CD14-positive monocyte (primary cell): ENCODE measurements around the gene MED14. TPM values are rescaled to one million over a fixed set of nuclear protein-coding genes. Genes with fewer than 3 reads are reported as not detected.

ENCODE experiments used
- DNase-seq, 3 donors: peaks; one replicate each; pipeline ENCODE4 v3.0.0-alpha.2; 2011 to 2022
- H2AFZ ChIP-seq: 2 replicates; pipeline ENCODE4 v1.6.0; 2012; ENCODE audit warnings: mild to moderate bottlenecking, low read depth, low read length, inconsistent platforms; ENCODE audit not compliant: insufficient read depth, poor library complexity, severe bottlenecking
- H3K27ac ChIP-seq, 2 donors: 1 replicate in 1 of 2; 2 replicates in 1 of 2; pipeline ENCODE4 v1.5.1; 2012 to 2013; ENCODE audit warnings: low read length in 2 of 2, control low read depth in 1 of 2, inconsistent platforms in 1 of 2, low read depth in 1 of 2, mild to moderate bottlenecking in 1 of 2
- H3K27me3 ChIP-seq, 2 donors: one replicate each; pipeline versions ENCODE4 v1.6.0 to v1.6.1; 2011 to 2013; ENCODE audit warnings: low read length in 2 of 2; ENCODE audit not compliant: control insufficient read depth in 2 of 2, insufficient read depth in 2 of 2
- H3K36me3 ChIP-seq, 2 donors: replicated peaks in 1 of 2; 1 replicate in 1 of 2; 2 replicates in 1 of 2; pipeline versions ENCODE4 v1.5.1 to v1.6.1; 2012 to 2013; ENCODE audit warnings: low read length in 2 of 2, control low read depth in 1 of 2, inconsistent platforms in 1 of 2, mild to moderate bottlenecking in 1 of 2; ENCODE audit not compliant: insufficient read depth in 2 of 2, control insufficient read depth in 1 of 2
- H3K4me1 ChIP-seq, 2 donors: 1 replicate in 1 of 2; 2 replicates in 1 of 2; pipeline versions ENCODE4 v1.5.1 to v1.6.1; 2012 to 2013; ENCODE audit warnings: low read length in 2 of 2, control low read depth in 1 of 2, inconsistent platforms in 1 of 2, mild to moderate bottlenecking in 1 of 2, moderate library complexity in 1 of 2; ENCODE audit not compliant: insufficient read depth in 2 of 2, control insufficient read depth in 1 of 2
- H3K4me2 ChIP-seq: replicated peaks from 2 replicates; pipeline ENCODE3; 2012; ENCODE audit warnings: low read length, moderate library complexity, mild to moderate bottlenecking; ENCODE audit not compliant: poor library complexity, severe bottlenecking; ENCODE audit errors: extremely low read depth
- H3K4me3 ChIP-seq, 3 experiments: fragments of 200-600 bp in 1 of 3; sonication (generic) in 1 of 3; replicated peaks in 1 of 3; 1 replicate in 2 of 3; 2 replicates in 1 of 3; pipeline ENCODE4 v1.5.1; 2011 to 2013; ENCODE audit warnings: low read length in 3 of 3, mild to moderate bottlenecking in 3 of 3, control low read depth in 2 of 3, low read depth in 2 of 3, inconsistent platforms in 1 of 3, moderate library complexity in 1 of 3
- H3K79me2 ChIP-seq: 2 replicates; pipeline ENCODE4 v1.6.0; 2012; ENCODE audit warnings: mild to moderate bottlenecking, control low read depth, inconsistent platforms, low read length, moderate library complexity; ENCODE audit not compliant: insufficient read depth
- H3K9ac ChIP-seq: 2 replicates; pipeline ENCODE4 v1.6.0; 2017; ENCODE audit warnings: low read length, mild to moderate bottlenecking; ENCODE audit not compliant: insufficient read depth, poor library complexity, severe bottlenecking
- H3K9me3 ChIP-seq, 2 donors: replicated peaks in 1 of 2; 1 replicate in 1 of 2; 2 replicates in 1 of 2; pipeline versions ENCODE4 v1.5.1 to v1.6.1; 2012 to 2013; ENCODE audit warnings: low read length in 2 of 2, control low read depth in 1 of 2; ENCODE audit not compliant: control insufficient read depth in 1 of 2, insufficient read depth in 1 of 2
- H4K20me1 ChIP-seq: 2 replicates; pipeline ENCODE4 v1.6.0; 2012; ENCODE audit warnings: mild to moderate bottlenecking, low read length, control low read depth, moderate library complexity; ENCODE audit not compliant: insufficient read depth
- H3K27ac Mint-ChIP-seq, 7 donors: one replicate each; pipeline ENCODE4 v1.8.0; 2020; ENCODE audit warnings: mild to moderate bottlenecking in 7 of 7, mixed read lengths in 7 of 7, moderate library complexity in 6 of 7, inconsistent platforms in 2 of 7
- H3K27me3 Mint-ChIP-seq, 3 donors: one replicate each; pipeline ENCODE4 v1.8.0; 2021 to 2022; ENCODE audit warnings: low read depth in 3 of 3, mild to moderate bottlenecking in 3 of 3, mixed read lengths in 3 of 3, moderate library complexity in 3 of 3, inconsistent platforms in 1 of 3
- H3K36me3 Mint-ChIP-seq, 2 donors: one replicate each; pipeline ENCODE4 v1.8.0; 2020; ENCODE audit warnings: mixed read lengths in 2 of 2, inconsistent platforms in 1 of 2, mild to moderate bottlenecking in 1 of 2
- H3K4me1 Mint-ChIP-seq: one replicate; pipeline ENCODE4 v1.8.0; 2020; ENCODE audit warnings: mild to moderate bottlenecking, mixed read lengths
- H3K4me3 Mint-ChIP-seq, 2 donors: one replicate each; pipeline ENCODE4 v1.8.0; 2020; ENCODE audit warnings: mild to moderate bottlenecking in 2 of 2, mixed read lengths in 2 of 2, moderate library complexity in 1 of 2
- H3K9me3 Mint-ChIP-seq, 7 donors: one replicate each; pipeline ENCODE4 v1.8.0; 2020 to 2022; ENCODE audit warnings: mixed read lengths in 7 of 7, mild to moderate bottlenecking in 6 of 7, moderate library complexity in 6 of 7, inconsistent platforms in 2 of 7
- WGBS: methylation state at CpG from one replicate; pipeline ENCODE4 v1.1.5; 2013; ENCODE audit warnings: missing lambda C conversion rate; ENCODE audit not compliant: insufficient coverage; 5-methylcytosine and 5-hydroxymethylcytosine counted together
- intact Hi-C, 2 donors: fragments of 100-400 bp; cut with micrococcal nuclease; formaldehyde crosslinking; loops; one replicate each; pipeline versions ENCODE4 v1.15.0 to v1.15.1; 2023
- polyA plus RNA-seq, 3 donors: library from polyadenylated mRNA; depleted of rRNA in 1 of 3; unstranded in 2 of 3; stranded (reverse) in 1 of 3; fragments of 300-500 nt in 2 of 3; fragments of >200 nt in 1 of 3; fragmentation: Illumina TruSeq in 2 of 3; gene quantifications; 1 replicate in 2 of 3; 2 replicates in 1 of 3; pipeline ENCODE4 v1.2.3, GENCODE V29; 2012 to 2021
- TF ChIP-seq, protein P1 (sequence below): fragments of 200-600 bp; IDR thresholded peaks from one replicate; pipeline ENCODE4 v1.8.0; 2022; ENCODE audit warnings: antibody characterized with exemption, mild to moderate bottlenecking

MED14 gene
- polyA plus RNA-seq, 3 donors = 3.6 to 20.4 (median 6.8) TPM

DNA sequence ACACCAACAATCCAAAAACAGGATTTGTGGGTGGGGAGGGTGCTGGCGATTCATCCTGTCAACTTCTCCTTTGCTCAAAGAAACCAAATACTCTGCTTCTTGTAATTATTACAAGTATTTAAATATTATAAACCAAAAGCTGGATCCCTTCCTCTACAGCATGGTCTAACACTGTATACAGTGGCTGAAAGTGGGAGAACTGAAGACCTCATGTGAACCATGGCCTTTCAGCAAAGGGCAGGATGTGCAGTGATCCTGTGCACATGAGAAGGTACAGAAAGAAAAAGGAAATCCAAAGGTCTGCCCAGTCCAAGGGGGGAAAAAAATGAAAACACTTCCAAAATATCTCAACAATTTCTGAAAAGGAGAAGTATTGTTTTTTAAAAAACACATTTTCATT is 82.7 kb downstream of the MED14 start:
- no peak overlapping the region for H3K4me2 ChIP-seq
- H3K36me3 Mint-ChIP-seq = peaks cover 37 to 50% of the 10 kb centered on the region in 2 donors
- no peaks in the 10 kb centered on the region for H3K9me3 Mint-ChIP-seq
- no peak overlapping the region for H3K27ac ChIP-seq
- H3K27me3 Mint-ChIP-seq = peaks cover 0 to 28% (median 0%) of the 10 kb centered on the region in 3 donors
- no peak overlapping the region for H3K4me3 ChIP-seq
- intact Hi-C loops = loop anchor here (10.0 kb wide), 2 partner anchors 82 to 142 kb away; partner anchors contain the start of gene MED14 (in 1 of the 2)
- H2AFZ ChIP-seq = no peak overlapping the region
- H3K4me3 Mint-ChIP-seq = no peak overlapping the region
- H3K79me2 ChIP-seq = no peaks in the 10 kb centered on the region
- DNase-seq = no peak
- no peaks in the 10 kb centered on the region for H3K4me1 Mint-ChIP-seq
- H3K27ac Mint-ChIP-seq = peak overlapping the region in 1 of 7 donors; percentile 54
- peaks cover 5% of the 10 kb centered on the region in 2 donors for H3K4me1 ChIP-seq
- H3K9ac ChIP-seq = no peak overlapping the region
- H3K36me3 ChIP-seq = peaks cover 28 to 60% of the 10 kb centered on the region in 2 donors
- peaks cover 0 to 32% of the 10 kb centered on the region in 2 donors for H3K27me3 ChIP-seq
- WGBS = no CpG with 5 or more reads among the region's 1 CpG
- TF ChIP-seq, protein P1, sequence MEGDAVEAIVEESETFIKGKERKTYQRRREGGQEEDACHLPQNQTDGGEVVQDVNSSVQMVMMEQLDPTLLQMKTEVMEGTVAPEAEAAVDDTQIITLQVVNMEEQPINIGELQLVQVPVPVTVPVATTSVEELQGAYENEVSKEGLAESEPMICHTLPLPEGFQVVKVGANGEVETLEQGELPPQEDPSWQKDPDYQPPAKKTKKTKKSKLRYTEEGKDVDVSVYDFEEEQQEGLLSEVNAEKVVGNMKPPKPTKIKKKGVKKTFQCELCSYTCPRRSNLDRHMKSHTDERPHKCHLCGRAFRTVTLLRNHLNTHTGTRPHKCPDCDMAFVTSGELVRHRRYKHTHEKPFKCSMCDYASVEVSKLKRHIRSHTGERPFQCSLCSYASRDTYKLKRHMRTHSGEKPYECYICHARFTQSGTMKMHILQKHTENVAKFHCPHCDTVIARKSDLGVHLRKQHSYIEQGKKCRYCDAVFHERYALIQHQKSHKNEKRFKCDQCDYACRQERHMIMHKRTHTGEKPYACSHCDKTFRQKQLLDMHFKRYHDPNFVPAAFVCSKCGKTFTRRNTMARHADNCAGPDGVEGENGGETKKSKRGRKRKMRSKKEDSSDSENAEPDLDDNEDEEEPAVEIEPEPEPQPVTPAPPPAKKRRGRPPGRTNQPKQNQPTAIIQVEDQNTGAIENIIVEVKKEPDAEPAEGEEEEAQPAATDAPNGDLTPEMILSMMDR = no peak
- no peaks in the 10 kb centered on the region for H4K20me1 ChIP-seq
- no peaks in the 10 kb centered on the region for H3K9me3 ChIP-seq

DNA sequence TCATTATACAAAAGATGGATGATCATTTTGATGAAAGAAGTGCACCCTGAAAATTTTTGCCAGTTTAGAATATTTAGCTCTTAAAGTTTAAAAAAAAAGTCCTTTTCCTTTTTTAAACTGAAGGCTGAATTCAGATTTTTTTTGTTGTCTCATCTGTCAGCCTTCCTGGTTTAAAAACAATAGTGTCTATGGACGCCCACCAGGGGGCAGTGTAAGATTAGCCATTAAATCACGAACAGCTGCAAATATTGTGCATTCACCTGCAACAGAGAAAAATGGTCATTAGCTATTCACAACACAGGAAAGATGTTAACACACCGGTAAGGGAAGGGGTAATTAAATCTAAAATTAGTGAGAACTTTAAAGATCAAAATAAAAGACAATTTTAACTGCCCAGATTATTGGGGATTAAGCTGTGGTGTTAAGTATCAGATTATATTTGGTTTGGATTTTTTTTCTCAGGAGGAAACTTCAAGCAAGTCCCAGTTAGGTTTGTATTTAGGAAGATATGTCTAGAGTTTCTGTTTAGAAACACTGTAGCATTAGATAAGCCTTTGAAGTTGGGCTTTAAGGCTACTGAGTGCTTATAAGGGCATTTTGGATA is 83.6 kb downstream of the MED14 start:
- H3K9me3 Mint-ChIP-seq = peaks cover 0 to 1% (median 0%) of the 10 kb centered on the region in 7 donors
- no peak overlapping the region for H3K9ac ChIP-seq
- TF ChIP-seq, protein P1 = peak; percentile 64
- H3K4me3 Mint-ChIP-seq = no peak overlapping the region
- peaks cover 6% of the 10 kb centered on the region for H3K79me2 ChIP-seq
- intact Hi-C loops = loop anchor here (10.0 kb wide), 2 partner anchors 83 to 143 kb away; partner anchors contain the start of gene MED14 (in 1 of the 2)
- H3K27ac ChIP-seq = no peak overlapping the region
- WGBS = no CpG with 5 or more reads among the region's 3 CpGs
- H3K36me3 ChIP-seq = peaks cover 20 to 51% of the 10 kb centered on the region in 2 donors
- H3K4me2 ChIP-seq = no peak overlapping the region
- no peaks in the 10 kb centered on the region for H3K4me1 Mint-ChIP-seq
- peaks cover 0 to 24% (median 0%) of the 10 kb centered on the region in 3 donors for H3K27me3 Mint-ChIP-seq
- peaks cover 32 to 41% of the 10 kb centered on the region in 2 donors for H3K36me3 Mint-ChIP-seq
- H3K9me3 ChIP-seq = no peaks in the 10 kb centered on the region
- no peak overlapping the region for H2AFZ ChIP-seq
- H3K27ac Mint-ChIP-seq = peak overlapping the region in 2 of 7 donors; percentile 2 to 53
- H3K27me3 ChIP-seq = peaks cover 0 to 30% of the 10 kb centered on the region in 2 donors
- peaks cover 5 to 10% of the 10 kb centered on the region in 2 donors for H3K4me1 ChIP-seq
- DNase-seq = peak; percentile 54 to 59 (median 55)
- no peak overlapping the region for H3K4me3 ChIP-seq
- peaks cover 5% of the 10 kb centered on the region for H4K20me1 ChIP-seq
